KOPT-K1 (cell line): Measurements from ENCODE around the gene MFAP2.

Source experiments
- H3K27ac ChIP-seq: fragments of 200-600 bp; sonication (generic); 2 replicates; pipeline ENCODE4 v1.5.1; 2016; ENCODE audit warnings: antibody characterized with exemption, mild to moderate bottlenecking, low read depth, low read length; ENCODE audit not compliant: poor library complexity, severe bottlenecking
- H3K36me3 ChIP-seq: fragments of 200-600 bp; sonication (generic); 2 replicates; pipeline ENCODE4 v1.5.1; 2017; ENCODE audit warnings: antibody characterized with exemption, mild to moderate bottlenecking, low read length, moderate library complexity; ENCODE audit not compliant: insufficient read depth
- H3K9me3 ChIP-seq: fragments of 200-600 bp; sonication (generic); 2 replicates; pipeline ENCODE4 v1.5.1; 2017; ENCODE audit warnings: antibody characterized with exemption, low read length, mild to moderate bottlenecking; ENCODE audit not compliant: insufficient read depth, poor library complexity, severe bottlenecking

Gene MFAP2

DNA sequence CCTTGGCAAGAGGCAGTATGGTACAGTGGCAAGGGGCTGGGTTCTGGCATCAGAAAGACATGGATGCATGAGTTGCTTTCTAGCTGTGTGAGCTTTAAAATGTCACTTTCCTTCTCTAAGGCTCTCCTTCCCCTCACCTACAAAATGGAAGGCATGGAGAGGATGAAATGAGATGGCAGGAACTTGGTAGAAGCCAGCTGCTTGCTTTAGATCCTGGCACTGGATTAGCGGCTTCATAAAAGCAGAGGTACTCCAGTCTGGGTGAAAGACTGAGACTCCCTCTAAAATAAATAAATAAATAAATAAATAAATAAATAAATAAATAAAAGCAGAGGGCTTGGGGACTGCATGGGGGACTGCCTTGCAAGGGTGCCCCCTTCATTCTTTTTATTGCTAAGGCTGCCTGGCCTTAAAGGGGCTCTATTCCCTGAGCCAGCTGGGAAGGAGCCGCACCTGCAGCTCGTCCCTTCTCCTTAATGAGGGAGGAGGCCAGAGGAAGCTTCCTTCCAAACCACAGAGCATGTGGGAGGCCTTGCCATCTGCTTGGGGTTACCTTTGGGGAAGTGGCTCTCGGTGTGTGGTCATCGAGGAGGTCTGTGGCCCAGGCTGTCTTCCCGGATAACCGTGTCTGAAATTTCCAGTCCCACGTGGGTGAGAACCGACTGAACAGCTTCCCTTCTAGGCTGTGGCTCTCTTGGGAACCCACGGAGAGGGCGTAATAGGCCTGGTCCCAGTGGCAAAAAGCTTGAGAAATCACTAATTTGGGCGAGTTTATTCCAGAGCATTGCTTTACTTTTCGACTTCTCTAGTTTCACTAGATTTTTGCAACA, 33.3 kb upstream of the MFAP2 start:
- H3K36me3 ChIP-seq = peaks cover 11% of the 10 kb centered on the region
- no peaks in the 10 kb centered on the region for H3K9me3 ChIP-seq
- H3K27ac ChIP-seq = no peak overlapping the region

GRCh38 chr1:17012775-17013490, 32.5 kb upstream of the MFAP2 start:
- Histone ChIP-seq H3K36me3 (peaks cover 3% of the 10 kb centered on the region; the same call in 1 of the 2 replicates), H3K9me3 (no peaks in the 10 kb centered on the region), H3K27ac (no peak overlapping the region)

DNA sequence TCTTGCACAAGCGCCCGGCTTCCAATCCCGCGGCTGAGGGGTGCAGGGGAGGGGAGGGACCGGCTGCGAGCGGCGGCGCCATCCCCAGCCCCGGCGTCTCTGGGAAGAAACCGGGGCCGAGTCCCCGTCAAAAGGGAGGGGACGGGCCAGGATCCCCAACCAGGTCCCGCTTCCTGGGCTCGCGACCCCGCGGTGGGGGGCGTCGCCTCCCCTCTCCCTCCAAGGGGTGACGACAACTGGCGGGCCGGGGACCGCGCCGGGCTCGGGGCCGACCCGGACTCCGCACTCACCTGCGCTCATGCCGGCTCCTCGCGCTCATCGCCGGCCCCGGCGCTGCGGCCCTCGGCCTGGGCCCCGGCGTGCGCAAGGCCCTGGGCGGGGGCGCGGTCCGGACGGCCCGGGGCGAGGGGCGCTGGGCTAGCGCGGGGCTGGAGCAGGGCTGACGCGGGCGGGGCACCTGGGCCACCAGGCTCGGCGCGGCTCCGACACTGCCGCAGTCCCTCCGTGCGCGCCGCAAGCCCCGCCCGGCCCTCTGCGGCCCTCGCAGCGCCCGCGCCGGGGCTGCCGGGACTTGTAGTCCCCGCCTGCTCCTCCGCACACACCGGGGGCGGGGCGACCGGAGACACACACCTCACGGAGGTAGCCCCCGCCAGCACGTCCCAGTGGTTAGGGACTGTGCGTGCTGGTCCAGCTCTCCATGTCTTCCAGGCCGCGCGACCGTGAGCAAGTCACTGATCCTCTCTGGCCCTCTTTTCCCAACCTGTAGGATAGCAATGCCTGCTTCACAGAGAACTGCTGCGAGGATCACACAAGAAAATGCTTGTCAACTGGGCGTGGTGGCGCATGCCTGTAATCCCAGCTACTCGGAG, 31.3 kb upstream of the MFAP2 start, which contains the start of gene ATP13A2:
ATP13A2 (minus strand) TSS at position 490 of the 869 bp plus-strand sequence; CDS start at position 300, 190 bp downstream.
- H3K36me3 ChIP-seq = no peaks in the 10 kb centered on the region
- H3K9me3 ChIP-seq = no peaks in the 10 kb centered on the region
- H3K27ac ChIP-seq = peak within 1 kb of the TSS; percentile 44

GRCh38 chr1:17011092-17011438, 30.6 kb upstream of the MFAP2 start:
- Histone ChIP-seq H3K9me3 (no peaks in the 10 kb centered on the region), H3K36me3 (no peaks in the 10 kb centered on the region), H3K27ac (no peak overlapping the region)

DNA sequence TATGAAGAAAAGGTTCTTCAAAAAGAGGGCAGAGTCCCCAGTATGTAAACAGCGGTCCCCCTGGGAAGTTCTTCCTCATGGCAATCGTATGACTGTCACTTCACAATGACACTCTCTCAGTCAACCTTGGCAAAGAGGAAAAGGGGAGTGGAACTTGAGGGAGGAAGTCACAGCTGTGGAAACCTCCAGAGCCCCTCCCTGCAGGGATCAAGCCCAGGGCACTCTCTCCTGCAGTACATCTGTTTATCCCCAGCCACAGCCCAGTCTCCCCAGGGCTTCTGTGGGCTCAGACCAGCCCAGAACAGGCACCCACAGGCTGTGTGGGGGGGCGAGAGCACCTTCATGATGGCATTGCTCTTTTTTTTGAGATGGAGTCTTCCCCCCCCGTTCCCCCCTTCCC, 29.3 kb upstream of the MFAP2 start:
- Histone ChIP-seq H3K9me3 (no peaks in the 10 kb centered on the region), H3K27ac (no peak overlapping the region), H3K36me3 (peaks cover under 1% of the 10 kb centered on the region; the same call in 1 of the 2 replicates)

DNA sequence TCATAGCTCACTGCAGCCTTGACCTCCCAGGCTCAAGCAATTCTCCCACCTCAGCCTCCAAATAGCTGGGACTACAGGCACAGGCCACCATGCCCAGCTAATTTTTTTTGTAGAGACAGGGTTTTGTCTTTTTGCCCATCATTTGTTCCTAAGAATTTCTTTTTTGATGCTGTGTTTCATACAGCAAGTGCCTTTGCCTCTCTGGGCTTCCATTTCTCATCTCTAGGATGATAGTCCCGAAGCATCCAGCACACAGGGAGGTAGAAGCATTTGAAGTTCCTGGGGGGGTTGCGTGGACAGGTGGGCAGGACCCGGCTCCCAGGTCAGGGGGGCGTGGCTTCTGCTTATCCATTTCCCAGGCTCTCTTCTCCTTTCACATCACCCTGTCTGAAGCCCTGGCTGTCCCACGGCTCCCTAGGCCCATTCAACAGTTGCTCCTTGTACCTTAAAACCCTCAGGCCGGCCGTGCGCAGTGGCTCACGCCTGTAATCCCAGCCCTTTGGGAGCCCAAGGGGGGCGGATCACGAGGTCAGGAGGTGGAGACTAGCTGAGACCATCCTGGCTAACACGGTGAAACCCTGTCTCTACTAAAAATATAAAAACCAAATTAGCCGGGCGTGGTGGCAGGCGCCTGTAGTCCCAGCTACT, 27.9 kb upstream of the MFAP2 start:
- Histone ChIP-seq H3K9me3 (no peaks in the 10 kb centered on the region), H3K27ac (no peak overlapping the region), H3K36me3 (peaks cover 8% of the 10 kb centered on the region; the same call in 1 of the 2 replicates)

GRCh38 chr1:17007121-17007520, 26.7 kb upstream of the MFAP2 start:
- H3K9me3 ChIP-seq = no peaks in the 10 kb centered on the region
- no peak overlapping the region for H3K27ac ChIP-seq
- H3K36me3 ChIP-seq = peaks cover 19% of the 10 kb centered on the region; the same call in 1 of the 2 replicates

GRCh38 chr1:17005365-17005740, 24.9 kb upstream of the MFAP2 start:
- Histone ChIP-seq H3K36me3 (peaks cover 23% of the 10 kb centered on the region; the same call in 1 of the 2 replicates), H3K27ac (no peak overlapping the region), H3K9me3 (no peaks in the 10 kb centered on the region)

GRCh38 chr1:17004466-17005364, 24.3 kb upstream of the MFAP2 start:
- no peak overlapping the region for H3K27ac ChIP-seq
- no peaks in the 10 kb centered on the region for H3K9me3 ChIP-seq
- H3K36me3 ChIP-seq = peaks cover 23% of the 10 kb centered on the region; the same call in 1 of the 2 replicates

DNA sequence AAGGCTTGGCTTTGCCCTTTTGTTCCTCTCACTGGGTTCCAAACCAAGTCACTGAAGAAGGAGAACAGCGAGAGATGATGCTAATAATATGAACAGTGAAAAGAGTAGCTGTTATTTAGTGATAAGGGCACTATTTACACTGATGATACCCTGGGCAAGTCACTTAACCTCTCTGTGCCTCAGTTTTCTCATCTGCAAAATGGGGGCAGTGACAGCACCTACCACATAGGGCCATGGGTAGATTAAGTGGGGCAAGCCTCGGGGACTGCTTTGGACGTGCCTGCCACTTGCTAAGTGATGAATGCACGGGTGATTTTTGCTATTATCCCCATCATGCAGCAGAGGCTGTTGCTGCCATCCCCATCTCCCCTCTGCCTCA, 22.1 kb upstream of the MFAP2 start:
- Histone ChIP-seq H3K9me3 (no peaks in the 10 kb centered on the region), H3K36me3 (peaks cover 29% of the 10 kb centered on the region; the same call in 1 of the 2 replicates), H3K27ac (no peak overlapping the region)

GRCh38 chr1:17001760-17002523, 21.5 kb upstream of the MFAP2 start:
- Histone ChIP-seq H3K36me3 (peaks cover 29% of the 10 kb centered on the region; the same call in 1 of the 2 replicates), H3K9me3 (no peaks in the 10 kb centered on the region), H3K27ac (no peak overlapping the region)

DNA sequence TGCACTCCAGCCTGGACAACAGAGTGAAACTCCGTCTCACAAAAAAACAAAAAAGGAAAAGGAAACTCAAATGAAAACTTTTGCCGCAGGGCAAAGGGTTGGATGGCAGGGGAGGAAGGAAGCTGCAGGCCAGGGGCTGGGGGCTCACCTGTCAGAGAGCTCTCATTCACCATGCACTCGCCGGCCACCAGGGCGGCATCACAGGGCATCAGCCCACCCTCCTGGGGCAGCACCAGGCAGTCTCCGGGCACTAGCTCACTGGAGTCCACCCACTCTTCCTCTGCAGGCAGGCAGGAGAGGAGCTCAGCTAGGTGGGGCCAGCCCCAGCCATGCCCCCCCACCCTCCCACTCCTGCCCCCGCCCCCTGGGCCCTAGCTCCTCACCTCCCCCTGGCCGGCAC, 19.4 kb upstream of the MFAP2 start:
- H3K36me3 ChIP-seq = peaks cover 37% of the 10 kb centered on the region; the same call in 1 of the 2 replicates
- no peaks in the 10 kb centered on the region for H3K9me3 ChIP-seq
- no peak overlapping the region for H3K27ac ChIP-seq

DNA sequence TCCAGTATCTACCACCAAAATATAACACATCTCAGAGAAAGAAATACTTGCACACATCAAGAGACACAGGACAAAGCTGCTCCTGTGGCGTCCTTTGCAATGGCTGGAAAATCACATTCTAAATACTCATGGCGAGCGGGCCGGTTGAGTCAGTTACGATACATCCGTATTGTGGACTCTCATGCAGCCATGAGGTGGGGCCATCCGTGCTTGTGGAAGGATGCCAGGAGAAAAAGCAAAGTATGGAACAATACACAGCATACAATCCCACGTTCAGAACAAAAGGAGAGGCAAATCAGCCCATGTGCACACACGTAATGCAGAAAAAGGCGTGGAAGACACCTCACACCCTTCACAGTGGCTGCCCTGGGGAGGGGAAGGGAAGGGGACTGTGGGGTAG, 18.2 kb upstream of the MFAP2 start:
- Histone ChIP-seq H3K27ac (no peak overlapping the region), H3K36me3 (peaks cover 29% of the 10 kb centered on the region; the same call in 1 of the 2 replicates), H3K9me3 (no peaks in the 10 kb centered on the region)
